H1 (cell line): ENCODE results near the gene SLC2A1. TPM values are rescaled to one million over a fixed set of nuclear protein-coding genes. Genes with fewer than 3 reads are reported as not detected.

Experiments used
- CTCF ChIA-PET: fragments of 300-600 bp; sonication (Branson Sonifier 250); formaldehyde crosslinking; loops from one replicate; lab custom pipeline; 2021; ENCODE audit not compliant: partially characterized antibody; lab: Charles Lee
- POLR2A ChIA-PET: fragments of 300-600 bp; sonication (Branson Sonifier 250); formaldehyde crosslinking; loops from one replicate; lab custom pipeline; 2021; ENCODE audit warnings: inconsistent platforms; ENCODE audit not compliant: partially characterized antibody; lab: Charles Lee
- DNase-seq, 2 experiments: peaks; one replicate each; pipeline versions ENCODE4 v3.0.0 to v3.0.0-alpha.2; 2010 to 2022; ENCODE audit warnings: low spot score in 2 of 2, low read depth in 1 of 2, mixed read lengths in 1 of 2
- FAIRE-seq: peaks from 2 replicates; lab custom pipeline; 2011; peaks lifted over from hg19 to GRCh38; lab: Jason Lieb, UNC
- H2AFZ ChIP-seq: 2 replicates; pipeline ENCODE4 v1.8.1; 2012; ENCODE audit warnings: low read length, inconsistent platforms
- H2AK5ac ChIP-seq: 2 replicates; pipeline ENCODE4 v1.6.1; 2013; ENCODE audit warnings: low read depth, low read length
- H2BK120ac ChIP-seq: replicated peaks from 2 replicates; pipeline ENCODE3; 2013; ENCODE audit warnings: low read depth, low read length, inconsistent platforms
- H2BK12ac ChIP-seq: 2 replicates; pipeline ENCODE4 v1.6.1; 2013; ENCODE audit warnings: low read depth, low read length
- H2BK15ac ChIP-seq: 2 replicates; pipeline ENCODE4 v1.6.1; 2013; ENCODE audit warnings: low read length
- H2BK20ac ChIP-seq: 2 replicates; pipeline ENCODE4 v1.6.1; 2013; ENCODE audit warnings: low read length
- H2BK5ac ChIP-seq: 2 replicates; pipeline ENCODE4 v1.6.1; 2013; ENCODE audit warnings: low read depth, low read length
- H3K14ac ChIP-seq: 2 replicates; pipeline ENCODE4 v1.6.1; 2013; ENCODE audit warnings: inconsistent platforms; ENCODE audit not compliant: insufficient read length
- H3K18ac ChIP-seq: 2 replicates; pipeline ENCODE4 v1.6.1; 2013; ENCODE audit warnings: low read length; ENCODE audit errors: extremely low read depth
- H3K23ac ChIP-seq: 2 replicates; pipeline ENCODE4 v1.6.1; 2013; ENCODE audit warnings: inconsistent platforms; ENCODE audit not compliant: insufficient read length
- H3K23me2 ChIP-seq: 2 replicates; pipeline ENCODE4 v1.6.1; 2013; ENCODE audit warnings: low read depth, low read length
- H3K27ac ChIP-seq: 2 replicates; pipeline ENCODE4 v1.6.1; 2011; ENCODE audit warnings: low read depth, low read length, inconsistent platforms
- H3K27me3 ChIP-seq, 4 experiments: replicated peaks in 1 of 4; 1 replicate in 1 of 4; 2 replicates in 3 of 4; pipeline versions ENCODE4 v1.6.1 to v1.8.1; 2011 to 2013; ENCODE audit warnings: low read length in 3 of 4, mild to moderate bottlenecking in 3 of 4, inconsistent platforms in 2 of 4, mixed read lengths in 2 of 4, moderate library complexity in 1 of 4; ENCODE audit not compliant: control insufficient read depth in 3 of 4, insufficient read depth in 3 of 4; ENCODE audit errors: extremely low read depth in 1 of 4
- H3K36me3 ChIP-seq, 4 experiments: 2 replicates each; pipeline versions ENCODE4 v1.6.1 to v1.8.1; 2011 to 2013; ENCODE audit warnings: mild to moderate bottlenecking in 4 of 4, low read length in 3 of 4, moderate library complexity in 2 of 4, control low read depth in 1 of 4, inconsistent platforms in 1 of 4; ENCODE audit not compliant: insufficient read depth in 4 of 4, control insufficient read depth in 2 of 4
- H3K4ac ChIP-seq: replicated peaks from 2 replicates; pipeline ENCODE3; 2013; ENCODE audit warnings: low read length, low read depth, mixed read lengths, inconsistent platforms; ENCODE audit not compliant: insufficient read length
- H3K4me1 ChIP-seq, 4 experiments: replicated peaks in 1 of 4; 1 replicate in 1 of 4; 2 replicates in 3 of 4; pipeline versions ENCODE4 v1.6.1 to v1.8.1; 2011 to 2013; ENCODE audit warnings: low read length in 3 of 4, inconsistent platforms in 2 of 4, mixed read lengths in 1 of 4; ENCODE audit not compliant: insufficient read depth in 4 of 4, control insufficient read depth in 3 of 4
- H3K4me2 ChIP-seq, 2 experiments: 2 replicates each; pipeline versions ENCODE4 v1.6.1 to v1.8.1; 2011 to 2013; ENCODE audit warnings: low read depth in 2 of 2, low read length in 2 of 2, control low read depth in 1 of 2, inconsistent platforms in 1 of 2, mild to moderate bottlenecking in 1 of 2; ENCODE audit not compliant: insufficient read depth in 1 of 2
- H3K4me3 ChIP-seq, 4 experiments: fragments of 200-600, 300-600 bp in 1 of 4; sonication (generic), shearing (Covaris generic), sonication (Bioruptor Twin) in 1 of 4; 2 replicates each; pipeline versions ENCODE4 v1.5.1 to v1.8.1; 2011 to 2016; ENCODE audit warnings: low read length in 4 of 4, low read depth in 3 of 4, control low read depth in 2 of 4, inconsistent platforms in 2 of 4, mild to moderate bottlenecking in 2 of 4, mixed read lengths in 1 of 4, moderate library complexity in 1 of 4; ENCODE audit not compliant: insufficient read depth in 2 of 4; ENCODE audit errors: extremely low read depth in 1 of 4
- H3K56ac ChIP-seq: replicated peaks from 2 replicates; pipeline ENCODE3; 2013; ENCODE audit warnings: low read depth, mild to moderate bottlenecking, mixed read lengths, low read length, inconsistent platforms; ENCODE audit not compliant: insufficient read length
- H3K79me1 ChIP-seq: 2 replicates; pipeline ENCODE4 v1.6.1; 2013; ENCODE audit warnings: low read depth, low read length, control low read depth
- H3K79me2 ChIP-seq, 2 experiments: 2 replicates each; pipeline versions ENCODE4 v1.6.1 to v1.8.1; 2012 to 2013; ENCODE audit warnings: low read length in 2 of 2, mild to moderate bottlenecking in 2 of 2, inconsistent platforms in 1 of 2; ENCODE audit not compliant: insufficient read depth in 2 of 2, control insufficient read depth in 1 of 2
- H3K9ac ChIP-seq, 4 experiments: replicated peaks in 1 of 4; 1 replicate in 1 of 4; 2 replicates in 3 of 4; pipeline versions ENCODE4 v1.6.1 to v1.8.1; 2011 to 2013; ENCODE audit warnings: low read depth in 3 of 4, low read length in 3 of 4, control low read depth in 2 of 4, mild to moderate bottlenecking in 2 of 4, moderate library complexity in 2 of 4, inconsistent platforms in 1 of 4; ENCODE audit errors: extremely low read depth in 1 of 4
- H3K9me3 ChIP-seq, 2 experiments: 2 replicates each; pipeline versions ENCODE4 v1.6.1 to v1.8.1; 2012 to 2013; ENCODE audit warnings: mild to moderate bottlenecking in 2 of 2, moderate library complexity in 2 of 2, control low read depth in 1 of 2, inconsistent platforms in 1 of 2, low read depth in 1 of 2, low read length in 1 of 2, mixed read lengths in 1 of 2; ENCODE audit not compliant: insufficient read depth in 2 of 2
- H4K20me1 ChIP-seq, 2 experiments: replicated peaks in 1 of 2; 2 replicates each; pipeline versions ENCODE3 to v1.8.1; 2011 to 2013; ENCODE audit warnings: inconsistent platforms in 2 of 2, low read length in 2 of 2, mild to moderate bottlenecking in 1 of 2; ENCODE audit not compliant: insufficient read depth in 2 of 2, control insufficient read depth in 1 of 2
- H4K5ac ChIP-seq: 2 replicates; pipeline ENCODE4 v1.6.1; 2013; ENCODE audit warnings: low read length, low read depth, mixed read lengths, inconsistent platforms; ENCODE audit not compliant: insufficient read length
- H4K8ac ChIP-seq: 2 replicates; pipeline ENCODE4 v1.8.0; 2013; ENCODE audit warnings: mild to moderate bottlenecking, moderate library complexity, low read length, inconsistent platforms; ENCODE audit not compliant: insufficient read depth; ENCODE audit errors: extremely low read depth
- H4K91ac ChIP-seq: replicated peaks from 2 replicates; pipeline ENCODE3; 2013; ENCODE audit warnings: low read length, mixed read lengths, inconsistent platforms; ENCODE audit not compliant: insufficient read length
- BACH1 ChIP-seq: IDR thresholded peaks from 2 replicates; pipeline ENCODE4 v1.6.1; 2012; ENCODE audit warnings: low read length, improper control_type of control experiment
- CBX8 ChIP-seq: fragments of 300-800, 300-1000 bp; sonication (generic); IDR thresholded peaks from 2 replicates; pipeline ENCODE4 v1.7.1; 2016; ENCODE audit warnings: low read depth, low read length, borderline replicate concordance
- CEBPB ChIP-seq: IDR thresholded peaks from 2 replicates; pipeline ENCODE4 v1.6.1; 2012; ENCODE audit warnings: low read depth, low read length
- CREB1 ChIP-seq: IDR thresholded peaks from 2 replicates; pipeline ENCODE4 v1.6.1; 2012; ENCODE audit warnings: inconsistent platforms
- GTF2F1 ChIP-seq: IDR thresholded peaks from 2 replicates; pipeline ENCODE4 v1.6.1; 2012; ENCODE audit warnings: low read depth, low read length, improper control_type of control experiment, borderline replicate concordance
- HDAC2 ChIP-seq, 2 experiments: fragments of 300-600 bp in 1 of 2; sonication (generic) in 1 of 2; IDR thresholded peaks; 2 replicates each; pipeline ENCODE4 v1.6.1; 2011 to 2012; ENCODE audit warnings: low read depth in 2 of 2, low read length in 2 of 2, mild to moderate bottlenecking in 2 of 2, moderate library complexity in 2 of 2, borderline replicate concordance in 1 of 2, inconsistent platforms in 1 of 2
- HDAC6 ChIP-seq: IDR thresholded peaks from one replicate; pipeline ENCODE4 v1.7.1; 2012; ENCODE audit warnings: low read depth, mild to moderate bottlenecking, inconsistent platforms, low read length, moderate library complexity
- POLR2A ChIP-seq, 2 experiments: IDR thresholded peaks; 1 replicate in 1 of 2; 2 replicates in 1 of 2; pipeline ENCODE4 v1.6.1; 2011; ENCODE audit warnings: low read depth in 2 of 2, low read length in 2 of 2, mild to moderate bottlenecking in 2 of 2; ENCODE audit errors: control extremely low read depth in 1 of 2
- POLR2AphosphoS5 ChIP-seq: IDR thresholded peaks from 2 replicates; pipeline ENCODE4 v1.6.1; 2011; ENCODE audit warnings: low read depth, low read length
- RAD21 ChIP-seq, 2 experiments: IDR thresholded peaks in 1 of 2; conservative IDR thresholded peaks in 1 of 2; 2 replicates each; pipeline ENCODE4 v1.6.1; 2011; ENCODE audit warnings: low read depth in 2 of 2, low read length in 2 of 2, improper control_type of control experiment in 1 of 2, inconsistent platforms in 1 of 2, mild to moderate bottlenecking in 1 of 2, moderate library complexity in 1 of 2
- RXRA ChIP-seq: IDR thresholded peaks from 2 replicates; pipeline ENCODE4 v1.6.1; 2011; ENCODE audit warnings: low read depth, mild to moderate bottlenecking, low read length, moderate library complexity; ENCODE audit not compliant: insufficient read depth
- SP2 ChIP-seq: IDR thresholded peaks from 2 replicates; pipeline ENCODE4 v1.6.1; 2012; ENCODE audit warnings: mild to moderate bottlenecking, low read length, inconsistent platforms
- YY1 ChIP-seq: IDR thresholded peaks from 2 replicates; pipeline ENCODE4 v1.6.1; 2011; ENCODE audit warnings: low read depth, mild to moderate bottlenecking, low read length
- WGBS, 2 experiments: shearing (Covaris generic) in 1 of 2; methylation state at CpG; one replicate each; pipeline versions ENCODE4 v1.1.6 to v1.1.7; 2013 to 2015; ENCODE audit warnings: low lambda C conversion rate in 2 of 2, mixed read lengths in 2 of 2, inconsistent platforms in 1 of 2, low coverage in 1 of 2, missing lambda C conversion rate in 1 of 2; ENCODE audit not compliant: insufficient replicate concordance in 2 of 2, insufficient coverage in 1 of 2, insufficient read length in 1 of 2; ENCODE audit errors: extremely low coverage in 1 of 2, missing lambda C conversion rate in 1 of 2; 5-methylcytosine and 5-hydroxymethylcytosine counted together
- polyA plus RNA-seq, 7 experiments: library from polyadenylated mRNA; depleted of rRNA in 3 of 7; stranded (reverse) in 5 of 7; unstranded in 2 of 7; fragments of >200 nt in 5 of 7; fragments of 200-250 nt in 2 of 7; gene quantifications; 1 replicate in 5 of 7; 2 replicates in 1 of 7; 4 replicates in 1 of 7; pipeline versions ENCODE4 v1.2.1 to v1.2.3, GENCODE V29; 2011 to 2013; ENCODE audit warnings: missing spikeins in 2 of 7, mixed read lengths in 2 of 7
- total RNA-seq: library from RNA; stranded (reverse); fragmentation: NEBNext Ultra II Directional; extraction: Animal tissue kit (Norgen Biotek cat#: 25700); gene quantifications from 2 replicates; pipeline ENCODE4 v1.2.1, GENCODE V29; 2021
- TF ChIP-seq, protein P1 (sequence below): IDR thresholded peaks from 2 replicates; pipeline ENCODE4 v1.6.1; 2011; ENCODE audit warnings: low read length, improper control_type of control experiment

Gene SLC2A1
- total and polyA plus RNA-seq, 2 of the 8 experiments (the other 6 are each of a cell fraction or from before 2014, with no cell fraction given) = 230 to 308 TPM

DNA sequence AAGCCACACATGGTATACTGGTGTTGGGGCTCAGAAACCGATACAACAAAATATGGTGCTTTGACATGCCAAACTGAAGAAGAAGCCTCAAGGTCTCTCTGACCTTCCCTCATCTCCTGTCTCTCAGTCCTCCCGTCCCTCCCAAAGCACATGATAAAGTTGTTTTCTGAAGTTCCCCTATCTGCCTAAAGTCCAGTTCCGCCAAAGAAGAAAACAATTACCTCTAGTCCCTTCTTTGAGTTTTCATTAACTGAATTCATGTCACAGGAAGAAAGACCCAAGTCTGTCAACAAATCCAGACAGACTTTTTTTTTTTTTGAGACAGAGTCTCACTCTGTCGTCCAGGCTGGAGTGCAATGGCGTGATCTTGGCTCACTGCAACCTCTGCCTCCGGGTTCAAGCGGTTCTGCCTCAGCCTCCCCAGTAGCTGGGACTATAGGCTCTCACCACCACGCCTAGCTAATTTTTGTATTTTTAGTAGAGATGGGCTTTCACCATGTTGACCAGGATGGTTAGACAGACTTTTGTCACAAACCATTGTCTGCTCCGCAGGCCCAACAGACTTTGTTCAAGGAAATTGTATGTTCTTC, 32.2 kb upstream of the SLC2A1 start:
- no peak for FAIRE-seq
- Histone ChIP-seq H3K79me2 (no peaks in the 10 kb centered on the region), H4K5ac (no peak overlapping the region), H2BK15ac (no peak overlapping the region), H2BK12ac (no peak overlapping the region), H3K27ac (no peak overlapping the region), H3K79me1 (no peaks in the 10 kb centered on the region), H3K56ac (no peak overlapping the region), H2BK120ac (no peak overlapping the region), H3K4ac (no peak overlapping the region), H2BK20ac (no peak overlapping the region), H3K14ac (no peak overlapping the region), H3K23me2 (no peaks in the 10 kb centered on the region), H2AK5ac (no peak overlapping the region), H2AFZ (no peak overlapping the region), H3K4me2 (no peak overlapping the region), H3K23ac (no peak overlapping the region), H3K9ac (no peak overlapping the region), H3K9me3 (no peaks in the 10 kb centered on the region), H3K27me3 (no peaks in the 10 kb centered on the region), H3K18ac (no peak overlapping the region), H2BK5ac (no peak overlapping the region), H3K4me3 (no peak overlapping the region), H3K4me1 (no peaks in the 10 kb centered on the region; a peak in 2 of 7 replicates), H3K36me3 (no peaks in the 10 kb centered on the region), H4K8ac (no peak overlapping the region), H4K91ac (no peak overlapping the region), H4K20me1 (no peaks in the 10 kb centered on the region)
- POLR2A ChIA-PET = no interaction called here
- no peak for TF ChIP-seq POLR2A (IDR thresholded peaks at IDR 0.05; ENCODE audit: control extremely low read depth in 1 of 2, low read depth in 2 of 2, low read length in 2 of 2)
- no peak for TF ChIP-seq POLR2AphosphoS5
- no peak for TF ChIP-seq SP2
- no peak for TF ChIP-seq CREB1
- no peak for TF ChIP-seq HDAC6
- TF ChIP-seq GTF2F1 = no peak
- TF ChIP-seq YY1 = no peak
- no peak for TF ChIP-seq CEBPB
- no peak for TF ChIP-seq RXRA
- TF ChIP-seq, protein P1, sequence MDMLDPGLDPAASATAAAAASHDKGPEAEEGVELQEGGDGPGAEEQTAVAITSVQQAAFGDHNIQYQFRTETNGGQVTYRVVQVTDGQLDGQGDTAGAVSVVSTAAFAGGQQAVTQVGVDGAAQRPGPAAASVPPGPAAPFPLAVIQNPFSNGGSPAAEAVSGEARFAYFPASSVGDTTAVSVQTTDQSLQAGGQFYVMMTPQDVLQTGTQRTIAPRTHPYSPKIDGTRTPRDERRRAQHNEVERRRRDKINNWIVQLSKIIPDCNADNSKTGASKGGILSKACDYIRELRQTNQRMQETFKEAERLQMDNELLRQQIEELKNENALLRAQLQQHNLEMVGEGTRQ = no peak
- no peak for TF ChIP-seq HDAC2 (IDR thresholded peaks at IDR 0.05; ENCODE audit: borderline replicate concordance in 1 of 2, low read depth in 2 of 2, low read length in 2 of 2)
- no peak for TF ChIP-seq RAD21 (IDR thresholded peaks at IDR 0.05 in 1 of 2, conservative IDR thresholded peaks at IDR 0.05 in 1 of 2; ENCODE audit: low read depth in 2 of 2, low read length in 2 of 2)
- no peak for TF ChIP-seq CBX8
- TF ChIP-seq BACH1 = no peak
- DNase-seq = no peak
- WGBS, 2 experiments = 80% methylated on average over 9 of the region's 9 CpGs; no CpG with 5 or more reads in 1 of the 2 experiments
- CTCF ChIA-PET = interaction anchor here (0.6 to 1.4 kb wide), 2 partner anchors 14 to 82 kb away, joined by 3 read pairs; no protein-coding TSS in a partner anchor
